CD4-positive, alpha-beta memory T cell (primary cell): ENCODE data around the gene MRPS26. TPM values are rescaled to one million over a fixed set of nuclear protein-coding genes. Genes with fewer than 3 reads are reported as not detected.
A peak's percentile ranks its signal among the peaks of the same experiment; 100 is the strongest.
"Not testable (repeated sequence)": the region's sequence is repeated elsewhere in the genome, so short reads cannot be mapped to it uniquely, and the experiment has no call there.

Experiments
- CTCF ChIA-PET: fragments of 350-600 bp; sonication (Branson Sonifier 250); formaldehyde crosslinking; loops from one replicate; lab custom pipeline; 2021; ENCODE audit warnings: inconsistent platforms; ENCODE audit not compliant: partially characterized antibody; lab: Charles Lee
- POLR2A ChIA-PET: fragments of 350-600 bp; sonication (Branson Sonifier 250); formaldehyde crosslinking; loops from one replicate; lab custom pipeline; 2021; ENCODE audit not compliant: partially characterized antibody; lab: Charles Lee
- DNase-seq, 5 donors: peaks; one replicate each; pipeline versions ENCODE4 v3.0.0 to v3.0.0-alpha.2; 2020 to 2022; ENCODE audit warnings: mixed read lengths in 1 of 5
- H3K27ac ChIP-seq: one replicate; pipeline ENCODE4 v1.7.0; 2013; ENCODE audit warnings: low read depth, low read length
- H3K27me3 ChIP-seq: 2 replicates; pipeline ENCODE4 v1.7.0; 2013; ENCODE audit warnings: mild to moderate bottlenecking, low read length, moderate library complexity; ENCODE audit not compliant: insufficient read depth
- H3K36me3 ChIP-seq: 2 replicates; pipeline ENCODE4 v1.7.0; 2013; ENCODE audit warnings: mild to moderate bottlenecking, low read length, moderate library complexity; ENCODE audit not compliant: insufficient read depth
- H3K4me1 ChIP-seq: 2 replicates; pipeline ENCODE4 v1.7.0; 2013; ENCODE audit warnings: mild to moderate bottlenecking, low read length, moderate library complexity; ENCODE audit not compliant: insufficient read depth
- H3K4me3 ChIP-seq, 2 donors: one replicate each; pipeline ENCODE4 v1.7.0; 2013; ENCODE audit warnings: low read length in 2 of 2, mild to moderate bottlenecking in 1 of 2
- H3K9me3 ChIP-seq, 2 donors: one replicate each; pipeline ENCODE4 v1.7.0; 2013; ENCODE audit warnings: low read length in 2 of 2, control low read depth in 1 of 2; ENCODE audit not compliant: control insufficient read depth in 1 of 2
- H3K27ac Mint-ChIP-seq, 7 donors: one replicate each; pipeline ENCODE4 v1.8.0; 2020 to 2021; ENCODE audit warnings: mixed read lengths in 7 of 7, mild to moderate bottlenecking in 6 of 7, inconsistent platforms in 3 of 7, moderate library complexity in 3 of 7
- H3K27me3 Mint-ChIP-seq, 2 donors: one replicate each; pipeline ENCODE4 v1.8.0; 2020 to 2021; ENCODE audit warnings: mixed read lengths in 2 of 2
- H3K36me3 Mint-ChIP-seq, 2 donors: one replicate each; pipeline ENCODE4 v1.8.0; 2020 to 2021; ENCODE audit warnings: mixed read lengths in 2 of 2, inconsistent platforms in 1 of 2, mild to moderate bottlenecking in 1 of 2
- H3K4me1 Mint-ChIP-seq, 4 donors: one replicate each; pipeline ENCODE4 v1.8.0; 2020 to 2021; ENCODE audit warnings: mixed read lengths in 4 of 4, mild to moderate bottlenecking in 1 of 4
- H3K4me3 Mint-ChIP-seq, 8 donors: one replicate each; pipeline ENCODE4 v1.8.0; 2020 to 2021; ENCODE audit warnings: mixed read lengths in 8 of 8, mild to moderate bottlenecking in 7 of 8, moderate library complexity in 6 of 8, inconsistent platforms in 3 of 8
- H3K9me3 Mint-ChIP-seq, 8 donors: one replicate each; pipeline ENCODE4 v1.8.0; 2020 to 2021; ENCODE audit warnings: mixed read lengths in 8 of 8, mild to moderate bottlenecking in 5 of 8, inconsistent platforms in 3 of 8, moderate library complexity in 1 of 8
- intact Hi-C: fragments of 100-400 bp; cut with micrococcal nuclease; formaldehyde crosslinking; loops from one replicate; pipeline ENCODE4 v1.15.1; 2023
- polyA plus RNA-seq, 2 donors: library from polyadenylated mRNA; unstranded; fragments of 300-500 nt; fragmentation: Illumina TruSeq; gene quantifications; one replicate each; pipeline ENCODE4 v1.2.3, GENCODE V29; 2021
- total RNA-seq, 2 experiments: library from RNA; stranded (reverse); gene quantifications; one replicate each; pipeline ENCODE4 v1.2.3, GENCODE V29; 2021

Gene MRPS26
- total and polyA plus RNA-seq, 4 experiments from 2014 or later = 31.6 to 66.4 (median 48.1) TPM

DNA sequence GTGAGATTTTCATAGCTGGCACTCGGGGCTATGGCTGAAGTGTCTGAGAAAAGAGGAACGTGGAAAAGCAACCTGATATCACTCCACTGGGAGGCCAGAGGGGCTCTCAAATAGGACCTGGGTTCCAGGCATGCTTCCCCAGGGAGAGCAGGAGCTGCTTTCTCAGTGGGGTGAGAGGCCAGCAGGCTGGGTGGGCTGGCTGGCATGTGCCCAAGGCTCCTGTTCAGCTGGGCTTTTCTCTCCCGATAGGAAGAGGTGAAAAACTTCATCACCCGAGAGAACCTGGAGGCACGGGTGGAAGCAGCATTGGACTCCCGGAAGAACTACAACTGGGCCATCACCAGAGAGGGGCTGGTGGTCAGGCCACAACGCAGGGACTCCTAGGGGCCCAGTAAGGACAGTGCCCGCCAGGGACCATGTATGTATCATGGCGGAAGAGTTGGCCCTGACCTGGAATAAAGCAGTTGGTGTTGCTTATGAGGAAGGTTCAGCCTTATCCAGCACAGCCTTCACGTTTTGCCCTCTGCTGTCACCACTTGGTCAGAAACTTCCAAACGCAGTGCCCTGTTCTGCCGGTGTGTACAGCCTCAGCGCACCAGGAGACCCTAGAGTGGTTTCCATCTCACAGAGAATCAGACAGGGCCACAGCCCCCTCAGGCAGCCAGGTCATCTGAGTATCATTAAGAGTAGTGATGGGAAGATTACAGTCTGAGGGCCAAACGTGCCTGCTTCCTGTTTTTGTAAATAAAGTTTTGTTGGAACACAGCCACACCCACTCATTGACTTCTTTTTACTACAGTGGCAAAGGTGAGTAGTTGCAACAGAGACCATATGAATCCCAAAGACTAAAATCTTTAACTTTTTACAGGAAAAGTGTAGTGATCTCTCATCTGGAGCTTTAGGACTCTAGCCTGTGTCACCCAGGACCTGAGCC, 1.9 kb downstream of the MRPS26 start:
- Mint-ChIP-seq H3K4me3 (peak overlapping the region; percentile 54 to 92 (median 84)), H3K36me3 (peaks cover 12 to 22% of the 10 kb centered on the region in 2 donors), H3K4me1 (peaks cover 11 to 30% (median 15%) of the 10 kb centered on the region in 4 donors), H3K9me3 (no peaks in the 10 kb centered on the region), H3K27me3 (no peaks in the 10 kb centered on the region), H3K27ac (peak overlapping the region in 3 of 7 donors; percentile 12 to 79 (median 42))
- Histone ChIP-seq H3K4me1 (peaks cover 26% of the 10 kb centered on the region), H3K36me3 (peaks cover 20% of the 10 kb centered on the region), H3K27ac (no peak overlapping the region), H3K27me3 (no peaks in the 10 kb centered on the region), H3K9me3 (no peaks in the 10 kb centered on the region), H3K4me3 (no peak overlapping the region)
- DNase-seq = no peak
- intact Hi-C loops = loop anchor here (5.0 kb wide), 2 partner anchors 175 to 765 kb away; partner anchors contain the start of gene PTPRA
- ChIA-PET POLR2A (interaction anchor here (0.8 to 2.5 kb wide), 2 partner anchors 47 to 161 kb away, joined by 3 to 13 read pairs; partner anchors contain the start of gene ITPA), CTCF (no interaction called here)

DNA sequence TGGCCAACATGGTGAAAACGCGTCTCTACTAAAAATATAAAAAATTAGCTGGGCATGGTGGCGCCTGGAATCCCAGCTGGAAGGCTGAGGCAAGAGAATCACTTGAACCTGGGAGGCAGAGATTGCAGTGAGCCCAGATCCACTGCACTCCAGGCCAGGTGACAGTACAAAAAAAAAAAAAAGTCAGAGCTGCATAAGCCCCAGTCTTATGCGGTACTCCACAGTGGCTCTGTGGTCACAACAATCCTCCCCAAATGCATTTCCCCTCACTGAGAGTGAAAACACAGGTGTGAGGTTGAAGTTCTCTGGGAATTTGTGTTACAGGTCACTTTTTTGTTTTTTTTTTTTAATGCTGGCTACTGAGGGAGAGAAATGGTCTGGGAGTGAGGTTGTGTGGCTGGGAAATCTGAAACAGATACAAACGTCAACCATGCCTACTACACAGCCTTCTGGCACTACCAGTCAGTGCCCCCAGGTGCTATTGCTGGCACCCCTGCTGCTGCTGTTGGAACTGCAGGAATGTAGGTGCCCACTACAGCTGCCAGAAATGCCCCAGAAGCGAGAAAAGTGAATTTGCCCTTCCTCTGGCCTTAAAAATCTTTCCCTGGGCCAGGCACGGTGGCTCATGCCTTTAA, 5.7 kb downstream of the MRPS26 start:
- Histone ChIP-seq H3K4me3 (no peak overlapping the region), H3K9me3 (no peaks in the 10 kb centered on the region), H3K4me1 (peaks cover 19% of the 10 kb centered on the region), H3K27me3 (no peaks in the 10 kb centered on the region), H3K36me3 (peaks cover 20% of the 10 kb centered on the region), H3K27ac (no peak overlapping the region)
- DNase-seq = no peak
- Mint-ChIP-seq H3K27me3 (no peaks in the 10 kb centered on the region), H3K4me1 (peaks cover 6 to 18% (median 9%) of the 10 kb centered on the region in 4 donors), H3K27ac (peak overlapping the region in 2 of 7 donors; percentile 46 to 78), H3K36me3 (peaks cover 12 to 16% of the 10 kb centered on the region in 2 donors), H3K9me3 (no peaks in the 10 kb centered on the region), H3K4me3 (no peak overlapping the region)
- ChIA-PET CTCF (interaction anchor here (0.7 to 1.1 kb wide), 3 partner anchors 45 to 1587 kb away, joined by 3 read pairs; no protein-coding TSS in a partner anchor), POLR2A (interaction anchor here (0.6 kb wide), 1 partner anchor 78 kb away, joined by 4 read pairs; no protein-coding TSS in a partner anchor)
- intact Hi-C loops = loop anchor here (5.0 kb wide), 1 partner anchor 151 kb away; the partner anchor contains the start of gene DDRGK1

DNA sequence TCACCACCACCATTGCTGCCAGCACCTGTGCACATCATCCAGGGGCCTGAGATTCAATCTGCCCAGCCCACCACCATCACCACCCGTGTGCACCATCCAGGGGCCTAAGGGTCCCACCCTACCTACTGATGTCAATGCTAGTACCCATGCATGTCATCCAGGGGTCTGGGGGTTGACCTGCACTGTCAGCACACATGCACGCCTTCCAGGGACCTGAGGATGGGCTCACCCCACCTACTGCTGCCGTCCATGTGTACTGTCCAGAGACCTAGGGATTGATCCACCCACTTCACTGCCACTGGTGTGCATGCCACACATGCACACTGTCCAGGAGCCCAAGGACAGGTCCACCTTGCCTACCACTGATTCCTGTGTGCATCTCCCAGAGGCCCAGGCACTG, 13.6 kb downstream of the MRPS26 start:
- peaks cover 0 to 3% of the 10 kb centered on the region in 2 donors for H3K36me3 Mint-ChIP-seq
- ChIA-PET POLR2A (no interaction called here), CTCF (no interaction called here)
- no peak for DNase-seq
- Histone ChIP-seq H3K36me3 (no peaks in the 10 kb centered on the region), H3K4me1 (no peaks in the 10 kb centered on the region), H3K4me3 (no peak overlapping the region), H3K27ac (no peak overlapping the region), H3K9me3 (no peaks in the 10 kb centered on the region), H3K27me3 (no peaks in the 10 kb centered on the region)
- intact Hi-C loops = no loop called here
- H3K9me3 Mint-ChIP-seq = no peaks in the 10 kb centered on the region
- H3K27ac Mint-ChIP-seq = peak overlapping the region in 1 of 7 donors; percentile 60
- no peaks in the 10 kb centered on the region for H3K27me3 Mint-ChIP-seq
- H3K4me3 Mint-ChIP-seq = no peak overlapping the region
- H3K4me1 Mint-ChIP-seq = peaks cover 3 to 8% (median 6%) of the 10 kb centered on the region in 4 donors

DNA sequence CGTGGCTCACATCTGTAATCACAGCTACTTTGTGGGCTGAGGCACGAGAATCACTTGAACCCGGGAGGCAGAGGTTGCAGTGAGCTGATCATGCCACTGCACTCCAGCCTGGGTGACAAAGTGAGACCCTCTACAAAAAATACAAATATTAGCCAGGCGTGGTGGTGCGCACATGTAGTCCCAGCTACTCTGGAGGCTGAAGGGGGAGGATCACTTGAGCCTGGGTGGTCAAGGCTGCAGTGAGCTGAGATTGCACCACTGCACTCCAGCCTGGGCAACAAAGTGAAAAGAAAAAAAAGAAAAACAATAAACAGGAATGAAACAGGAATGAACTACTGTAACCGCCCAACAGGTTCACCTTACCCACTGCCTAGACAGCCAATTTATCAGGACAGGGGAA, 18.3 kb downstream of the MRPS26 start:
- H3K27me3 ChIP-seq, H3K9me3 ChIP-seq, H3K4me1 ChIP-seq, H3K4me3 ChIP-seq, intact Hi-C loops, H3K27me3 Mint-ChIP-seq, POLR2A ChIA-PET, H3K9me3 Mint-ChIP-seq, H3K36me3 Mint-ChIP-seq, H3K27ac ChIP-seq, H3K36me3 ChIP-seq, DNase-seq, H3K4me3 Mint-ChIP-seq: not testable (repeated sequence)
- H3K27ac Mint-ChIP-seq = peak overlapping the region in 1 of 7 donors; percentile 36
- CTCF ChIA-PET = interaction anchor here (0.9 to 2.0 kb wide), 2 partner anchors 10 to 13 kb away, joined by 3 to 6 read pairs; no protein-coding TSS in a partner anchor
- peaks cover 5 to 13% (median 8%) of the 10 kb centered on the region in 4 donors for H3K4me1 Mint-ChIP-seq

DNA sequence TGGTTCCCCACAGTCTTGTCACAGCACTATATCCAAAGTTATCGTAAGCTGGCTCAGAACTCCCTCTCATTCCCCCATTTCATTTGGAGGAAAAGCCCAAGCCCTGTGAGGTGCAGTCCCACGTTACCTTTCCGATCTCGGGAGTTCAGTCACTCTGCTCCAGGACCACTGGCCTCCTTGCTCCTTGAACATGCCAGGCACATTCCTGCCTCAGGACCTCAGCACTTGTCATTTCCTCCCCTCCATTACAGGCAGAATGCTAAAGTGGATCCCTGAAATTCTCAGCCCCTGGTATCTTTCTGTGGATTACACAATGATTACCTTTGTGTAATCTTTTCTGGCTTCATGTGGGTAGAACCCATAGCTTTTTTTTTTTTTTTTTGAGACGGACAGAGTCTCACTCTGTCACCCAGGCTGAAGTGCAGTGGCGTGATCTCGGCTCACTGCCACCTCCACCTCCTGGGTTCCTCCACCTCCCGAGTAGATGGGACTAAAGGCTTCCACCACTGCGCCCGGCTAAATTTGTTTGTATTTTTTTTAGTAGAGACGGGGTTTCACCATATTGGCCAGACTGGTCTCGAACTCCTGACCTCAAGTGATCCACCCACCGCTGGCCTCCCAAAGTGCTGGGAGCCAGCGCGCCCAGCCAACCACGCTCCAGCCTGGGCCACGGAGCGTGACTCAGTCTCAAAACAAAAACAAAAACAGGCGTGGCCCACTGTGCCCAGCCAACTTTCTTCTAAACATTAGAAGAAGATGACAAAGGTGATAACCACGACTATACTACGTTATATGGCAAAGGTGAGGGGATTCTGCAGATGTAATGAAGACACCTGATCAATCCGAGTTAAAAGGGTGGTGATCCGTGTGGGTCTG, 21.5 kb downstream of the MRPS26 start:
- H3K36me3 Mint-ChIP-seq = no peaks in the 10 kb centered on the region
- CTCF ChIA-PET = interaction anchor here (0.6 to 1.9 kb wide), 3 partner anchors 10 to 249 kb away, joined by 3 to 7 read pairs (median 3); no protein-coding TSS in a partner anchor
- POLR2A ChIA-PET = no interaction called here
- Histone ChIP-seq H3K36me3 (no peaks in the 10 kb centered on the region), H3K4me3 (no peak overlapping the region), H3K4me1 (peaks cover 13% of the 10 kb centered on the region), H3K27ac (no peak overlapping the region), H3K9me3 (no peaks in the 10 kb centered on the region), H3K27me3 (no peaks in the 10 kb centered on the region)
- intact Hi-C loops = no loop called here
- H3K4me3 Mint-ChIP-seq = no peak overlapping the region
- H3K9me3 Mint-ChIP-seq = no peaks in the 10 kb centered on the region
- DNase-seq = no peak
- H3K27ac Mint-ChIP-seq = peak overlapping the region in 1 of 7 donors; percentile 59
- peaks cover 14 to 17% (median 14%) of the 10 kb centered on the region in 4 donors for H3K4me1 Mint-ChIP-seq
- no peaks in the 10 kb centered on the region for H3K27me3 Mint-ChIP-seq

DNA sequence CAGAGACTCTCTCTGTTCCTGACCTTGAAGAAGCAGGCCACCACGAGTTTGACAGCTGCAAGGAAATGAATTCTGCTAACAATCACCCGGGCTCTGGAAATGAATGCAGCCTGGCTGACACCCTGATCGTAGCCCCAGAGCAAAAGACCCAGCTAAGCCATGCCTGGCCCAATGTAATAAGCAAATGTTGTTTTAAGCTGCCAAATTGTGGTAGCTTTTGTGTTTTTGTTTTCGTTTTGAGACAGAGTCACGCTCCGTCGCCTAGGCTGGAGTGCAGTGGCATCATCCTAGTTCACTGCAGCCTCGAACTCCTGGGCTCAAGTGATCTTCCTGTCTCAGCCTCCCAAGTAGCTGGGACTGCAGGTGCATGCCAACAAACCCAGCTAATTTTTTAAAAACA, 22.2 kb downstream of the MRPS26 start:
- H3K9me3 ChIP-seq = no peaks in the 10 kb centered on the region
- POLR2A ChIA-PET = interaction anchor here (1.3 kb wide), 1 partner anchor 89 kb away, joined by 5 read pairs; no protein-coding TSS in a partner anchor
- CTCF ChIA-PET = interaction anchor here (1.0 to 1.9 kb wide), 3 partner anchors 10 to 249 kb away, joined by 3 to 7 read pairs (median 6); no protein-coding TSS in a partner anchor
- intact Hi-C loops = no loop called here
- Mint-ChIP-seq H3K9me3 (no peaks in the 10 kb centered on the region), H3K36me3 (no peaks in the 10 kb centered on the region), H3K4me1 (peaks cover 16 to 20% (median 16%) of the 10 kb centered on the region in 4 donors), H3K4me3 (no peak overlapping the region), H3K27ac (peak overlapping the region in 1 of 7 donors; percentile 59), H3K27me3 (no peaks in the 10 kb centered on the region)
- DNase-seq = no peak
- no peak overlapping the region for H3K27ac ChIP-seq
- no peak overlapping the region for H3K4me3 ChIP-seq
- H3K36me3 ChIP-seq = no peaks in the 10 kb centered on the region
- H3K27me3 ChIP-seq = no peaks in the 10 kb centered on the region
- peaks cover 18% of the 10 kb centered on the region for H3K4me1 ChIP-seq
